ENCODE data around the gene ENAM. TPM values are rescaled to one million over a fixed set of nuclear protein-coding genes. Genes with fewer than 3 reads are reported as not detected.

ENAM gene
- under 0.01 TPM in 1 of 2 replicates, not detected in the other for total RNA-seq

DNA sequence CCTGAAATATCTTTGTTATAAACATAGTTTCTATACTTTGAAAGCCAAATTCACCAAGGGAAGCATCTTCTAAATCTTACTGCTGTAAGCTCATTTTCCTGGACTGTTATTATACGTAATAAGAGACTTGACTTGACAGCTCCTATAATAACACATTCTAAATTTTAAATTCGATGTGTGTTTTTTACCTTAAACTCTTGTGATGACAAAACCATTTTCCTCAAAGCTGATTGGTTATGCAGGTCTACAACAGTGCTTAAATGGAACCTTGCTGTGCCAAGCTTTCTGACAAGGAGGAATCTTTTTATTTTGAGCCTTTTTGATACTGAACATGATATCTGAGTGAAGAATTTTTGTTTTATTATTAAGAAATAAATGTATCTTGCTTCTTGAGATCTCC is at the start of gene ENAM:
Gene ENAM, plus strand, starts transcription at position 301 of the 400 bp plus-strand sequence. CDS start 757 bp downstream, outside the sequence.

DNA sequence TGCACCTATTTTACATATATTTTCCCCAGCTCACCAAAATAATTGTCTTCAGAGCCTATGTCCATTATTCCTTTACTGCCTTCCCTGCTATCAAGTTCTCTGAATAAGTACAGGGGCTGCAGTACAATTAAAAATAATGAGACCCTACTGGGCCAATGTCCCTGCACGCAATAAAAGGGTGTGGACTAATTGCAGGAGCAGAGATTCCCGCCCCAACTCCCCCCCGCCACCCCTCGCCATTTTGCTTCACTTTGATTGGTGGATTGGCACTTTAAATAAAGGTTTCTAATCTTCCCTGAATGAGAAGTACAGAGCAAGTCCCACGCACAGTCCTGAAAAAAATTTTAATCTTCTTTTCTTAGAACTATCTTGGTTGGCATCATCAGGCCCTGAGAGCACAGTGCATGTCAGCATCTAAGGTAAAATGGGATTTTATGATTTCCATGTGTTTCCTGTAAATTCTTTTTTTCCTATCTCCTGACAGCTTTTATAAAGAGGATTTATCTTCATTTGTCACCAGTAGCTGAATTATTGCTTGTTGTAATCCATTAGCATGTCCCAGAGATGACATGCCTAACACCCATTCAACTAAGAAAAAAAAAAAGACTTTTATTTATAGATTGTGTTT is 36.5 kb upstream of the ENAM start, which contains the start of gene AMBN:
Gene AMBN, plus strand, starts transcription at position 302 of the 628 bp plus-strand sequence. Its CDS starts 103 bp downstream, at position 405.

GRCh38 chr4:70666369-70666768 is 37.8 kb downstream of the ENAM start, which contains the start of gene JCHAIN:
JCHAIN (minus strand) TSS chr4:70666508; CDS start chr4:70666490, 18 bp downstream.

DNA sequence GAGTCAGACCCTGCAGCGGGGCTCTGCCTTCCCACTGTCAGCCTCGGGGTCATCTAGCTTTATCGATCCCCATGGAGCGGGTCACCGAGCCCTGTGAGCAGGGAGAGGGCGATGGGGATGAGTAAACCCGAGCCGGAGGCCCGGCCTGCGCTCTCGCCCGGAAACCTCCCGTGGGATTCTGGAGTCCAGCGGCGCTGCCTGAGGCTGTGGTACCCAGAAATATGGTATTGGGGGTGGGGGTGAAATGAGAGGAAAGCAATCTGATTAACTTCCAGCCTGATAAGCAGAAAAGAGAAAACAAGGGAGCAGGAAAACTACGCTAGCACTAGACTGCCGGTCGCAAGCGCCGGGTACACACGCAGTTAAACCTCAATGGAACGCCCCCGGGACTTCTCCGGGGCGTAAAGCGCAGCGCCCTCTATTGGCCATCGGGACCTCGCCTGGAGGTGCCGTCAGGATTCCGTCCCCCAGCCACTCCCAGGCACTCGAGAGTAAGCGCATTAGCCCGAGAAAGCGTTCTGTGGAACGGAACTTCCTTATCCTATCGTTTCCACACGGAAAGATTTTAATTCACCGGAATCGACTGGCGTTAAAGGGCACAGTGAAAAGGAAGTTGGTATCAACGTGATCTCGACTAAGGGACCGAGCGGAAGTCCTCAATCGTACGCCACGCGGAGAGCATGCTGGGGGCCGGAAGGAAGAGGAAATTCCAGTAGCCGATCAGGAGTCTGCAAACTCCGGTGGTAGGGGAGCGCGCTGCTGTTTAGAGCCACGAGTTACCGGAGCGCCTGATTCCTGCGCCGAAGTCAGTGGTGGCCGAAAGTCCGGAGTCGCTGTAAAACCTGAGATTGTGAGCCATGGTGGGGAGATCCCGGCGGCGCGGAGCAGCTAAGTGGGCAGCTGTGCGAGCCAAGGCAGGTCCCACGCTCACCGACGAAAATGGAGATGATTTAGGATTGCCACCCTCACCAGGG is 59.6 kb downstream of the ENAM start, which contains the start of gene UTP3:
Gene UTP3, plus strand, starts transcription at position 712 of the 974 bp plus-strand sequence. Its CDS starts 146 bp downstream, at position 858.

Other genes starting within 250 kb of the ENAM start
- gene SMR3B, start 245.6 kb upstream of the ENAM start, total RNA-seq: not detected in 2 replicates
- gene OPRPN, start 230.8 kb upstream of the ENAM start, total RNA-seq: not detected in 2 replicates
- not detected in 2 replicates for gene MUC7, start 156.5 kb upstream of the ENAM start, total RNA-seq
- not detected in 2 replicates for gene AMTN, start 110.2 kb upstream of the ENAM start, total RNA-seq
- gene AMBN, start 36.5 kb upstream of the ENAM start, total RNA-seq: not detected in 2 replicates
- not detected in 2 replicates for gene JCHAIN, start 37.8 kb downstream of the ENAM start, total RNA-seq
- 21.9 and 27.0 TPM in 2 replicates for gene UTP3, start 59.8 kb downstream of the ENAM start, total RNA-seq
- 27.9 and 44.4 TPM in 2 replicates for gene RUFY3, start 93.2 kb downstream of the ENAM start, total RNA-seq
- gene GRSF1, start 211.1 kb downstream of the ENAM start, total RNA-seq: 92.6 and 95.9 TPM in 2 replicates